NCI-H128 (cell line): ENCODE results near the gene GCN1.

Experiments used
- DNase-seq: peaks from one replicate; lab custom pipeline; 2025; ENCODE audit not compliant: unreplicated experiment; lab: John Stamatoyannopoulos, UW

Gene GCN1

GRCh38 chr12:120183211-120183631 lies 11.3 kb downstream of the GCN1 start:
- DNase-seq = no peak

GRCh38 chr12:120181991-120182631 lies 12.4 kb downstream of the GCN1 start:
- DNase-seq = no peak

- DNase-seq = no peak
Observed at GRCh38 chr12:120180975-120181374, 13.5 kb downstream of the GCN1 start.

- DNase-seq = no peak
Observed at GRCh38 chr12:120175537-120175936, 19.0 kb downstream of the GCN1 start.

- no peak for DNase-seq
Observed at GRCh38 chr12:120175062-120175461, 19.5 kb downstream of the GCN1 start.

- no peak for DNase-seq
Observed at GRCh38 chr12:120172053-120172452, 22.5 kb downstream of the GCN1 start.

- no peak for DNase-seq
Observed at GRCh38 chr12:120170631-120171030, 23.9 kb downstream of the GCN1 start.

GRCh38 chr12:120169946-120170345 lies 24.6 kb downstream of the GCN1 start:
- DNase-seq = no peak

- DNase-seq = no peak
Observed at GRCh38 chr12:120168337-120168736, 26.2 kb downstream of the GCN1 start.

GRCh38 chr12:120167529-120168095 lies 26.9 kb downstream of the GCN1 start:
- DNase-seq = no peak

- no peak for DNase-seq
Observed at GRCh38 chr12:120164293-120164692, 30.2 kb downstream of the GCN1 start.

- no peak for DNase-seq
Observed at GRCh38 chr12:120162763-120163162, 31.8 kb downstream of the GCN1 start.

- DNase-seq = no peak
Observed at GRCh38 chr12:120161852-120162251, 32.7 kb downstream of the GCN1 start.

- DNase-seq = no peak
Observed at GRCh38 chr12:120159509-120160237, 34.8 kb downstream of the GCN1 start.

- no peak for DNase-seq
Observed at GRCh38 chr12:120158351-120158750, 36.2 kb downstream of the GCN1 start.

GRCh38 chr12:120157678-120158077 lies 36.8 kb downstream of the GCN1 start:
- DNase-seq = no peak

GRCh38 chr12:120156315-120157259 lies 37.9 kb downstream of the GCN1 start:
- no peak for DNase-seq

- DNase-seq = no peak
Observed at GRCh38 chr12:120155072-120155471, 39.4 kb downstream of the GCN1 start.

- DNase-seq = no peak
Observed at GRCh38 chr12:120150919-120151525, 43.5 kb downstream of the GCN1 start.

GRCh38 chr12:120148011-120148410 lies 46.5 kb downstream of the GCN1 start:
- DNase-seq = no peak

GRCh38 chr12:120145164-120145563 lies 49.4 kb downstream of the GCN1 start:
- no peak for DNase-seq
